Measurements from ENCODE around the gene SLC6A7.

SLC6A7 gene

GRCh38 chr5:150176745-150177477, 13.0 kb upstream of the SLC6A7 start:
- Histone ChIP-seq H3K9me3 (ENCODE audit: control insufficient read depth, insufficient read depth, low read length) (no peaks in the 10 kb centered on the region), H3K9ac (ENCODE audit: low read depth, low read length) (no peak overlapping the region), H3K27ac (ENCODE audit: low read depth, low read length) (no peak overlapping the region), H3K4me3 (ENCODE audit: low read depth, low read length) (no peak overlapping the region), H3K4me1 (ENCODE audit: control insufficient read depth, insufficient read depth, low read length) (no peaks in the 10 kb centered on the region), H3K27me3 (ENCODE audit: control insufficient read depth, insufficient read depth, low read length) (peaks cover 30% of the 10 kb centered on the region), H3K36me3 (ENCODE audit: control insufficient read depth, insufficient read depth, low read length) (no peaks in the 10 kb centered on the region)

GRCh38 chr5:150177721-150178120, 12.1 kb upstream of the SLC6A7 start:
- no peak overlapping the region for H3K27ac ChIP-seq (ENCODE audit: low read depth, low read length)
- H3K4me1 ChIP-seq (ENCODE audit: control insufficient read depth, insufficient read depth, low read length): no peaks in the 10 kb centered on the region
- H3K36me3 ChIP-seq (ENCODE audit: control insufficient read depth, insufficient read depth, low read length): no peaks in the 10 kb centered on the region

GRCh38 chr5:150178262-150178661, 11.6 kb upstream of the SLC6A7 start:
- Histone ChIP-seq H3K9me3 (ENCODE audit: control insufficient read depth, insufficient read depth, low read length) (no peaks in the 10 kb centered on the region), H3K27ac (ENCODE audit: low read depth, low read length) (no peak overlapping the region), H3K9ac (ENCODE audit: low read depth, low read length) (no peak overlapping the region), H3K4me1 (ENCODE audit: control insufficient read depth, insufficient read depth, low read length) (no peaks in the 10 kb centered on the region), H3K4me3 (ENCODE audit: low read depth, low read length) (no peak overlapping the region), H3K36me3 (ENCODE audit: control insufficient read depth, insufficient read depth, low read length) (no peaks in the 10 kb centered on the region), H3K27me3 (ENCODE audit: control insufficient read depth, insufficient read depth, low read length) (peaks cover 16% of the 10 kb centered on the region)

More at GRCh38 chr5:150177721-150178120, 12.1 kb upstream of the SLC6A7 start:
- H3K27me3 ChIP-seq (ENCODE audit: control insufficient read depth, insufficient read depth, low read length): peaks cover 21% of the 10 kb centered on the region
- no peaks in the 10 kb centered on the region for H3K9me3 ChIP-seq (ENCODE audit: control insufficient read depth, insufficient read depth, low read length)
- H3K4me3 ChIP-seq (ENCODE audit: low read depth, low read length): no peak overlapping the region
- no peak overlapping the region for H3K9ac ChIP-seq (ENCODE audit: low read depth, low read length)

GRCh38 chr5:150179019-150179620, 10.7 kb upstream of the SLC6A7 start:
- H3K9ac ChIP-seq (ENCODE audit: low read depth, low read length): no peak overlapping the region
- no peaks in the 10 kb centered on the region for H3K36me3 ChIP-seq (ENCODE audit: control insufficient read depth, insufficient read depth, low read length)
- H3K4me3 ChIP-seq (ENCODE audit: low read depth, low read length): no peak overlapping the region
- H3K9me3 ChIP-seq (ENCODE audit: control insufficient read depth, insufficient read depth, low read length): no peaks in the 10 kb centered on the region
- H3K4me1 ChIP-seq (ENCODE audit: control insufficient read depth, insufficient read depth, low read length): no peaks in the 10 kb centered on the region
- H3K27ac ChIP-seq (ENCODE audit: low read depth, low read length): no peak overlapping the region
- H3K27me3 ChIP-seq (ENCODE audit: control insufficient read depth, insufficient read depth, low read length): peaks cover 9% of the 10 kb centered on the region; the same call in 1 of the 2 replicates

- Histone ChIP-seq H3K9ac (ENCODE audit: low read depth, low read length) (no peak overlapping the region), H3K9me3 (ENCODE audit: control insufficient read depth, insufficient read depth, low read length) (no peaks in the 10 kb centered on the region), H3K27me3 (ENCODE audit: control insufficient read depth, insufficient read depth, low read length) (peaks cover 12% of the 10 kb centered on the region), H3K4me1 (ENCODE audit: control insufficient read depth, insufficient read depth, low read length) (peaks cover 3% of the 10 kb centered on the region; the same call in 1 of the 2 replicates), H3K27ac (ENCODE audit: low read depth, low read length) (no peak overlapping the region), H3K36me3 (ENCODE audit: control insufficient read depth, insufficient read depth, low read length) (no peaks in the 10 kb centered on the region), H3K4me3 (ENCODE audit: low read depth, low read length) (no peak overlapping the region)
Measured at GRCh38 chr5:150180241-150181026, 9.4 kb upstream of the SLC6A7 start.

GRCh38 chr5:150181027-150181426, 8.8 kb upstream of the SLC6A7 start:
- Histone ChIP-seq H3K36me3 (ENCODE audit: control insufficient read depth, insufficient read depth, low read length) (no peaks in the 10 kb centered on the region), H3K4me3 (ENCODE audit: low read depth, low read length) (no peak overlapping the region), H3K9me3 (ENCODE audit: control insufficient read depth, insufficient read depth, low read length) (no peaks in the 10 kb centered on the region), H3K27ac (ENCODE audit: low read depth, low read length) (no peak overlapping the region), H3K9ac (ENCODE audit: low read depth, low read length) (no peak overlapping the region), H3K27me3 (ENCODE audit: control insufficient read depth, insufficient read depth, low read length) (peaks cover 15% of the 10 kb centered on the region), H3K4me1 (ENCODE audit: control insufficient read depth, insufficient read depth, low read length) (peaks cover 9% of the 10 kb centered on the region; the same call in 1 of the 2 replicates)

GRCh38 chr5:150181766-150182545, 7.9 kb upstream of the SLC6A7 start:
- H3K4me3 ChIP-seq (ENCODE audit: low read depth, low read length): no peak overlapping the region
- H3K9ac ChIP-seq (ENCODE audit: low read depth, low read length): no peak overlapping the region
- no peak overlapping the region for H3K27ac ChIP-seq (ENCODE audit: low read depth, low read length)
- peaks cover 15% of the 10 kb centered on the region; the same call in 1 of the 2 replicates for H3K4me1 ChIP-seq (ENCODE audit: control insufficient read depth, insufficient read depth, low read length)
- H3K36me3 ChIP-seq (ENCODE audit: control insufficient read depth, insufficient read depth, low read length): no peaks in the 10 kb centered on the region
- no peaks in the 10 kb centered on the region for H3K9me3 ChIP-seq (ENCODE audit: control insufficient read depth, insufficient read depth, low read length)
- H3K27me3 ChIP-seq (ENCODE audit: control insufficient read depth, insufficient read depth, low read length): peaks cover 23% of the 10 kb centered on the region

GRCh38 chr5:150182774-150183173, 7.1 kb upstream of the SLC6A7 start:
- H3K4me3 ChIP-seq (ENCODE audit: low read depth, low read length): no peak overlapping the region
- H3K36me3 ChIP-seq (ENCODE audit: control insufficient read depth, insufficient read depth, low read length): no peaks in the 10 kb centered on the region
- no peaks in the 10 kb centered on the region for H3K9me3 ChIP-seq (ENCODE audit: control insufficient read depth, insufficient read depth, low read length)
- H3K27ac ChIP-seq (ENCODE audit: low read depth, low read length): no peak overlapping the region
- H3K4me1 ChIP-seq (ENCODE audit: control insufficient read depth, insufficient read depth, low read length): peaks cover 15% of the 10 kb centered on the region; the same call in 1 of the 2 replicates
- H3K27me3 ChIP-seq (ENCODE audit: control insufficient read depth, insufficient read depth, low read length): peaks cover 31% of the 10 kb centered on the region
- no peak overlapping the region for H3K9ac ChIP-seq (ENCODE audit: low read depth, low read length)

- Histone ChIP-seq H3K27ac (ENCODE audit: low read depth, low read length) (no peak overlapping the region), H3K4me3 (ENCODE audit: low read depth, low read length) (no peak overlapping the region), H3K9me3 (ENCODE audit: control insufficient read depth, insufficient read depth, low read length) (no peaks in the 10 kb centered on the region), H3K4me1 (ENCODE audit: control insufficient read depth, insufficient read depth, low read length) (peaks cover 15% of the 10 kb centered on the region; the same call in 1 of the 2 replicates), H3K27me3 (ENCODE audit: control insufficient read depth, insufficient read depth, low read length) (peaks cover 38% of the 10 kb centered on the region), H3K9ac (ENCODE audit: low read depth, low read length) (no peak overlapping the region), H3K36me3 (ENCODE audit: control insufficient read depth, insufficient read depth, low read length) (no peaks in the 10 kb centered on the region)
Measured at GRCh38 chr5:150183436-150183835, 6.4 kb upstream of the SLC6A7 start.

GRCh38 chr5:150184006-150184405, 5.9 kb upstream of the SLC6A7 start:
- Histone ChIP-seq H3K27ac (ENCODE audit: low read depth, low read length) (no peak overlapping the region), H3K36me3 (ENCODE audit: control insufficient read depth, insufficient read depth, low read length) (no peaks in the 10 kb centered on the region), H3K4me1 (ENCODE audit: control insufficient read depth, insufficient read depth, low read length) (peaks cover 15% of the 10 kb centered on the region; the same call in 1 of the 2 replicates), H3K9me3 (ENCODE audit: control insufficient read depth, insufficient read depth, low read length) (no peaks in the 10 kb centered on the region), H3K9ac (ENCODE audit: low read depth, low read length) (no peak overlapping the region), H3K4me3 (ENCODE audit: low read depth, low read length) (no peak overlapping the region), H3K27me3 (ENCODE audit: control insufficient read depth, insufficient read depth, low read length) (peaks cover 44% of the 10 kb centered on the region)
